Hepatocyte (in vitro differentiated cells): ENCODE results near the gene LGR4.

Experiments used
- CTCF ChIP-seq: fragments of 200-600 bp; sonication (generic); IDR thresholded peaks from 2 replicates; pipeline ENCODE4 v1.5.1; 2016; ENCODE audit warnings: antibody characterized with exemption, mild to moderate bottlenecking; ENCODE audit not compliant: poor library complexity
- EZH2 ChIP-seq: fragments of 200-600 bp; sonication (generic); IDR thresholded peaks from 2 replicates; pipeline ENCODE4 v1.6.1; 2016; ENCODE audit warnings: antibody characterized with exemption, mild to moderate bottlenecking, borderline replicate concordance
- EZH2phosphoT487 ChIP-seq: fragments of 200-600 bp; sonication (generic); IDR thresholded peaks from one replicate; pipeline ENCODE4 v1.6.1; 2018; ENCODE audit warnings: antibody characterized with exemption, mild to moderate bottlenecking, low read depth, moderate library complexity; ENCODE audit not compliant: unreplicated experiment, severe bottlenecking

- TF ChIP-seq CTCF (no peak), EZH2phosphoT487 (no peak), EZH2 (no peak)
These were observed 110.8 kb downstream of the LGR4 start for GRCh38 chr11:27361649-27362431.
